CD8-positive, alpha-beta memory T cell (primary cell): ENCODE data around the gene GLI1. TPM values are rescaled to one million over a fixed set of nuclear protein-coding genes. Genes with fewer than 3 reads are reported as not detected.

Experiments
- CTCF ChIA-PET: fragments of 350-600 bp; sonication (Branson Sonifier 250); formaldehyde crosslinking; loops from one replicate; lab custom pipeline; 2021; ENCODE audit warnings: antibody characterized with exemption; lab: Charles Lee
- POLR2A ChIA-PET: fragments of 350-600 bp; sonication (Branson Sonifier 250); formaldehyde crosslinking; loops from one replicate; lab custom pipeline; 2021; ENCODE audit warnings: antibody characterized with exemption; lab: Charles Lee
- DNase-seq, 5 donors: peaks; one replicate each; pipeline versions ENCODE4 v3.0.0 to v3.0.0-alpha.2; 2020 to 2022; ENCODE audit warnings: mixed read lengths in 1 of 5
- H3K27ac ChIP-seq: one replicate; pipeline ENCODE4 v1.7.0; 2013; ENCODE audit warnings: low read depth, mild to moderate bottlenecking, low read length, moderate library complexity
- H3K27me3 ChIP-seq: 2 replicates; pipeline ENCODE4 v1.7.0; 2013; ENCODE audit warnings: low read length, mild to moderate bottlenecking; ENCODE audit not compliant: insufficient read depth, poor library complexity, severe bottlenecking
- H3K36me3 ChIP-seq: 2 replicates; pipeline ENCODE4 v1.7.0; 2013; ENCODE audit warnings: mild to moderate bottlenecking, low read length, moderate library complexity; ENCODE audit not compliant: insufficient read depth
- H3K4me1 ChIP-seq: 2 replicates; pipeline ENCODE4 v1.7.0; 2013; ENCODE audit warnings: mild to moderate bottlenecking, low read length, moderate library complexity; ENCODE audit not compliant: insufficient read depth
- H3K4me3 ChIP-seq: 2 replicates; pipeline ENCODE4 v1.7.0; 2013; ENCODE audit warnings: mild to moderate bottlenecking, low read length
- H3K9me3 ChIP-seq: 2 replicates; pipeline ENCODE4 v1.7.0; 2013; ENCODE audit warnings: mild to moderate bottlenecking, low read length
- H3K27ac Mint-ChIP-seq, 8 donors: one replicate each; pipeline ENCODE4 v1.8.0; 2020 to 2021; ENCODE audit warnings: mixed read lengths in 8 of 8, mild to moderate bottlenecking in 6 of 8, inconsistent platforms in 3 of 8, moderate library complexity in 3 of 8
- H3K27me3 Mint-ChIP-seq, 2 donors: one replicate each; pipeline ENCODE4 v1.8.0; 2020 to 2021; ENCODE audit warnings: mixed read lengths in 2 of 2, mild to moderate bottlenecking in 1 of 2, moderate library complexity in 1 of 2
- H3K36me3 Mint-ChIP-seq, 3 donors: one replicate each; pipeline ENCODE4 v1.8.0; 2020 to 2021; ENCODE audit warnings: mixed read lengths in 3 of 3, inconsistent platforms in 1 of 3, mild to moderate bottlenecking in 1 of 3
- H3K4me1 Mint-ChIP-seq, 3 donors: one replicate each; pipeline ENCODE4 v1.8.0; 2020 to 2021; ENCODE audit warnings: mixed read lengths in 3 of 3, inconsistent platforms in 1 of 3, mild to moderate bottlenecking in 1 of 3
- H3K4me3 Mint-ChIP-seq, 7 donors: one replicate each; pipeline ENCODE4 v1.8.0; 2020 to 2021; ENCODE audit warnings: mixed read lengths in 7 of 7, mild to moderate bottlenecking in 6 of 7, moderate library complexity in 4 of 7, inconsistent platforms in 2 of 7
- H3K9me3 Mint-ChIP-seq, 5 donors: one replicate each; pipeline ENCODE4 v1.8.0; 2020 to 2022; ENCODE audit warnings: mixed read lengths in 5 of 5, mild to moderate bottlenecking in 3 of 5, moderate library complexity in 2 of 5, inconsistent platforms in 1 of 5
- polyA plus RNA-seq: library from polyadenylated mRNA; unstranded; fragments of 300-500 nt; fragmentation: Illumina TruSeq; gene quantifications from one replicate; pipeline ENCODE4 v1.2.3, GENCODE V29; 2021
- total RNA-seq, 2 experiments: library from RNA; stranded (reverse); gene quantifications; one replicate each; pipeline ENCODE4 v1.2.3, GENCODE V29; 2021

GLI1 gene
- total and polyA plus RNA-seq, 3 experiments from 2014 or later, result 0.32 to 0.75 (median 0.55) TPM

- Mint-ChIP-seq H3K4me3 (peak overlapping the region; percentile 85 to 99 (median 98)), H3K27ac (peak overlapping the region; percentile 99 to 100 (median 100)), H3K27me3 (peaks cover 0 to 3% of the 10 kb centered on the region in 2 donors), H3K4me1 (peaks cover 80 to 89% (median 88%) of the 10 kb centered on the region in 3 donors), H3K36me3 (peaks cover 9 to 57% (median 19%) of the 10 kb centered on the region in 3 donors), H3K9me3 (no peaks in the 10 kb centered on the region)
- peaks cover 27% of the 10 kb centered on the region for H3K36me3 ChIP-seq
- H3K4me1 ChIP-seq, result peaks cover 83% of the 10 kb centered on the region
- peak in 2 of 5 donors; percentile 29 to 63 for DNase-seq
- H3K4me3 ChIP-seq, result peak overlapping the region; percentile 71
- peak overlapping the region; percentile 85 for H3K27ac ChIP-seq
- H3K9me3 ChIP-seq, result no peaks in the 10 kb centered on the region
- ChIA-PET CTCF (interaction anchor here (0.7 to 10.4 kb wide), 13 partner anchors 11 to 264 kb away, joined by 3 to 167 read pairs (median 5); partner anchors contain the start of genes DDIT3, GLI1, INHBE and MARS1), POLR2A (interaction anchor here (0.6 to 2.3 kb wide), 12 partner anchors 9 to 70 kb away, joined by 3 to 13 read pairs (median 4); partner anchors contain the start of genes DCTN2, DDIT3, GLI1 and MARS1)
- H3K27me3 ChIP-seq, result no peaks in the 10 kb centered on the region
These were observed 17.6 kb downstream of the GLI1 start for GRCh38 chr12:57476993-57477709.

DNA sequence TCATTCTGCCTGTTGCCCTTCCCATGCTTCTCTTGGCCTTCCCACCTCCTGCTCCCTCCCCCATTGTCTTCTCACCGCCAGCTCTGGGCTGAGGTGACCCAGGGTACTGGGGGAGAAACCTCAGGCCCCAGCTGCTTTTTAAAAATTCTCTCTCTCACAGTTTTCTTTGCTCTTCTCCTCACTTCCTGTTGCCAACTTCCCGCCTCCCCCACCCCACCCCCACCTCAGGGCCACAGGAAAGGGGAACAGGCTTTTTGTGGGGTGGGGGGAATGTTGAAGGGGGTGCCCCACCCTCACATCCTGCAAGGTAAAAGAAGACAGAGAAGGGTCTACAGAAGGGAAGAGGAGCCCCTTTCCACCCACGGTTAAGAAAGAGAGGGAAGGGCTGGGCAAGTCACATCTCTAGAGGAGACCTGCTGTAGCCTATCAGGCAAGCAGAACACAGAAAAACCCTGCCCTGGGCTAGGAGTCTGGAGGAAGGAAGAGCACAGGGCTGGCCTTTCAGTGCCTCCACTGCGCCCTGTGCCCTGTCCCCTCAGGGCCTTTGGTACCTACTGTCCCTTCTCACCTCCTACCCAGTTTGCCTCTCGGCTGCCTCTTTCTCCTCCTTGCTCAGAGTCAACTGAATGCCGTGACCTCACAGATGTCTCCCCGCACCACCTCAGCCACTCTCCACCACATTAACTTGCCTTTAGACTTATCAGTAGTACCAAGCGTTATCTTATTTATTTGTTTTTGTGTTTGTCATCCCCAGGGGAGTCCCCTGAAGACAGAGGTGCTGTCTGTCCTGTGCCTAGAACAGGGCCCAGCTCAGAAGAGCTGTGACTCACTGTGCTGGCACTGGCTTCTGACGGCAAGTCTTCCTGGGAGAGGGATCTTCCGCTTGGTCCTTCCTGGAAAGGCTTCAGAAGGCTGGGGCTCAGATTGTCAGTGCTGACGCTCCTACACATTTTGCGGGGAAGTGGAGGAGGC, 18.4 kb downstream of the GLI1 start:
- H3K27me3 ChIP-seq, result no peaks in the 10 kb centered on the region
- ChIA-PET CTCF (interaction anchor here (0.7 to 10.4 kb wide), 10 partner anchors 11 to 263 kb away, joined by 3 to 167 read pairs (median 5); partner anchors contain the start of genes DDIT3, GLI1 and MARS1), POLR2A (interaction anchor here (0.6 to 2.6 kb wide), 13 partner anchors 8 to 69 kb away, joined by 3 to 20 read pairs (median 4); partner anchors contain the start of genes DCTN2, DDIT3, GLI1 and MARS1)
- DNase-seq, result peak; percentile 46 to 79 (median 60)
- H3K27ac Mint-ChIP-seq, result peak overlapping the region; percentile 99 to 100 (median 100)
- peaks cover 9 to 49% (median 18%) of the 10 kb centered on the region in 3 donors for H3K36me3 Mint-ChIP-seq
- peaks cover 74% of the 10 kb centered on the region for H3K4me1 ChIP-seq
- H3K27ac ChIP-seq, result peak overlapping the region; percentile 85
- peaks cover 74 to 82% (median 81%) of the 10 kb centered on the region in 3 donors for H3K4me1 Mint-ChIP-seq
- no peaks in the 10 kb centered on the region for H3K9me3 ChIP-seq
- H3K36me3 ChIP-seq, result peaks cover 19% of the 10 kb centered on the region
- H3K4me3 ChIP-seq, result peak overlapping the region; percentile 71
- peaks cover 0 to 3% of the 10 kb centered on the region in 2 donors for H3K27me3 Mint-ChIP-seq
- peak overlapping the region; percentile 85 to 99 (median 98) for H3K4me3 Mint-ChIP-seq
- no peaks in the 10 kb centered on the region for H3K9me3 Mint-ChIP-seq

- Histone ChIP-seq H3K27ac (peak overlapping the region; percentile 85), H3K9me3 (no peaks in the 10 kb centered on the region), H3K27me3 (no peaks in the 10 kb centered on the region), H3K36me3 (peaks cover 12% of the 10 kb centered on the region), H3K4me3 (peak overlapping the region; percentile 71), H3K4me1 (peaks cover 66% of the 10 kb centered on the region)
- H3K4me1 Mint-ChIP-seq, result peaks cover 72 to 80% (median 79%) of the 10 kb centered on the region in 3 donors
- H3K9me3 Mint-ChIP-seq, result no peaks in the 10 kb centered on the region
- peak overlapping the region; percentile 85 to 99 (median 98) for H3K4me3 Mint-ChIP-seq
- peaks cover 0 to 3% of the 10 kb centered on the region in 2 donors for H3K27me3 Mint-ChIP-seq
- peak in 1 of 5 donors; percentile 52 for DNase-seq
- H3K27ac Mint-ChIP-seq, result peak overlapping the region; percentile 99 to 100 (median 100)
- peaks cover 5 to 41% (median 12%) of the 10 kb centered on the region in 3 donors for H3K36me3 Mint-ChIP-seq
- ChIA-PET POLR2A (interaction anchor here (1.2 to 2.8 kb wide), 5 partner anchors 14 to 68 kb away, joined by 4 to 20 read pairs (median 6); partner anchors contain the start of genes DCTN2 and DDIT3), CTCF (interaction anchor here (1.6 to 10.4 kb wide), 3 partner anchors 10 to 45 kb away, joined by 5 to 167 read pairs (median 22); partner anchors contain the start of genes GLI1 and MARS1)
These were observed 19.4 kb downstream of the GLI1 start for GRCh38 chr12:57479043-57479375.

GRCh38 chr12:57479376-57480115, 20.0 kb downstream of the GLI1 start, which contains the start of gene ARHGAP9:
Gene ARHGAP9, minus strand, starts transcription at chr12:57479866. Its CDS starts 460 bp downstream, at chr12:57479406.
- H3K27ac ChIP-seq, result peak within 1 kb of the TSS; percentile 85
- Mint-ChIP-seq H3K27ac (peak within 1 kb of the TSS; percentile 99 to 100 (median 100)), H3K4me1 (peaks cover 67 to 75% (median 73%) of the 10 kb centered on the region in 3 donors), H3K4me3 (peak within 1 kb of the TSS; percentile 85 to 99 (median 98)), H3K27me3 (peaks cover 0 to 3% of the 10 kb centered on the region in 2 donors), H3K9me3 (no peaks in the 10 kb centered on the region), H3K36me3 (peaks cover under 1 to 35% (median 6%) of the 10 kb centered on the region in 3 donors)
- peaks cover 6% of the 10 kb centered on the region for H3K36me3 ChIP-seq
- DNase-seq, result peak in 4 of 5 donors; percentile 43 to 87 (median 86)
- ChIA-PET POLR2A (interaction anchor here (0.6 to 2.8 kb wide), 9 partner anchors 15 to 339 kb away, joined by 3 to 20 read pairs (median 4); partner anchors contain the start of genes AVIL, DCTN2, DDIT3 and GLI1), CTCF (interaction anchor here (1.2 to 10.4 kb wide), 6 partner anchors 9 to 266 kb away, joined by 3 to 167 read pairs (median 4); partner anchors contain the start of genes GLI1, MARS1 and TSPAN31)
- no peaks in the 10 kb centered on the region for H3K27me3 ChIP-seq
- peak within 1 kb of the TSS; percentile 71 for H3K4me3 ChIP-seq
- peaks cover 61% of the 10 kb centered on the region for H3K4me1 ChIP-seq
- H3K9me3 ChIP-seq, result no peaks in the 10 kb centered on the region

DNA sequence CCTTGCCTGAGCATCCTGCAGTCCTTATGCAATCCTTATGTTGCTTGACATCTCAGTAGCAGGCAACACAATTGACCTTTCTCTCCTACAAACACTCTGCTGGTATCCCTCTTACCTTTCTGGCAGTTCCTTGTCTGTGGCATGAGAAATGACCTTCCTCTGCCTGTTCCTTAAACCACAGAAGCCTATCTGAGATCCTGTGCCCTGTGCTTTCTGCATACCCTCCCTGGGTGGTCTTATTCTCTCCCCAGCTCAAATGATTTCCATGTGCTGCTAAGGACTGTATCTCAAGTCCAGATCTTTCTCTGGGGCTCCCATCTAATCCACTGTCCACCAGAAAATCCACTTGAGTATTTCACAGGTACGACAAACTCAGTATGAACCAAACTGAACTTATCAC, 22.1 kb downstream of the GLI1 start:
- DNase-seq, result no peak
- H3K4me1 Mint-ChIP-seq, result peaks cover 55 to 58% (median 56%) of the 10 kb centered on the region in 3 donors
- H3K9me3 ChIP-seq, result no peaks in the 10 kb centered on the region
- H3K27me3 ChIP-seq, result no peaks in the 10 kb centered on the region
- H3K4me1 ChIP-seq, result peaks cover 40% of the 10 kb centered on the region
- peaks cover 0 to 3% of the 10 kb centered on the region in 2 donors for H3K27me3 Mint-ChIP-seq
- peak overlapping the region; percentile 99 to 100 (median 100) for H3K27ac Mint-ChIP-seq
- H3K9me3 Mint-ChIP-seq, result no peaks in the 10 kb centered on the region
- POLR2A ChIA-PET, result no interaction called here
- H3K36me3 Mint-ChIP-seq, result peaks cover 0 to 18% (median 0%) of the 10 kb centered on the region in 3 donors
- CTCF ChIA-PET, result interaction anchor here (0.9 to 10.4 kb wide), 2 partner anchors 9 to 21 kb away, joined by 3 to 167 read pairs; partner anchors contain the start of gene GLI1
- peak overlapping the region in 4 of 7 donors; percentile 12 to 60 (median 47) for H3K4me3 Mint-ChIP-seq
- no peak overlapping the region for H3K4me3 ChIP-seq
- no peaks in the 10 kb centered on the region for H3K36me3 ChIP-seq
- H3K27ac ChIP-seq, result no peak overlapping the region

DNA sequence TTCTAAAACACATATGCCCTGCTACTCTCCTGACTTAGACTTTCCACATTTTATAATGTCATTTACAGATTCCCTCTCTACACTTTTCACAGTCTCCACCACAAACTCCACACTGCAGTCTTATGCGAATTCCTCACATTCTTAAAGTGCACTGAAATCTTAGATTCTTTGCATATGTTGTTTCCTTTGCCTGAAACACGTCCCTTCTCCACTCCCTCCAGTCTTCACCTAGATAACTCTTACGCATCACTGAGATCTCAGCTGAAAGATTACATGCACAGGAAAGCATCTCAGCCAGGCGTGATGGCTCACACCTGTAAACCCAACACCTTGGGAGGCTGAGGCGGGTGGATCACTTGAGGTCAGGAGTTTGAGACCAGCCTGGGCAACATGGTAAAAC, 23.9 kb downstream of the GLI1 start:
- no peaks in the 10 kb centered on the region for H3K9me3 Mint-ChIP-seq
- Histone ChIP-seq H3K4me1 (peaks cover 42% of the 10 kb centered on the region), H3K27ac (no peak overlapping the region), H3K27me3 (no peaks in the 10 kb centered on the region), H3K36me3 (no peaks in the 10 kb centered on the region), H3K9me3 (no peaks in the 10 kb centered on the region), H3K4me3 (no peak overlapping the region)
- DNase-seq, result no peak
- ChIA-PET CTCF (no interaction called here), POLR2A (no interaction called here)
- H3K4me3 Mint-ChIP-seq, result peak overlapping the region in 1 of 7 donors; percentile 60
- peaks cover 49 to 56% (median 54%) of the 10 kb centered on the region in 3 donors for H3K4me1 Mint-ChIP-seq
- H3K27me3 Mint-ChIP-seq, result peaks cover 0 to 2% of the 10 kb centered on the region in 2 donors
- H3K36me3 Mint-ChIP-seq, result peaks cover 0 to 10% (median 0%) of the 10 kb centered on the region in 3 donors
- peak overlapping the region in 7 of 8 donors; percentile 7 to 95 (median 38) for H3K27ac Mint-ChIP-seq
